Common myeloid progenitor, CD34-positive (primary cell): ENCODE measurements around the gene ASAP2.

Experiments used
- CTCF ChIA-PET: fragments of 350-600 bp; sonication (Branson Sonifier 250); formaldehyde crosslinking; loops from one replicate; lab custom pipeline; 2021; ENCODE audit warnings: antibody characterized with exemption; lab: Charles Lee
- POLR2A ChIA-PET: fragments of 350-600 bp; sonication (Branson Sonifier 250); formaldehyde crosslinking; loops from one replicate; lab custom pipeline; 2021; ENCODE audit warnings: antibody characterized with exemption; lab: Charles Lee
- DNase-seq, 3 donors: peaks; one replicate each; pipeline versions ENCODE4 v3.0.0 to v3.0.0-alpha.2; 2013
- H3K27ac ChIP-seq, 2 experiments: 1 replicate in 1 of 2; 2 replicates in 1 of 2; pipeline ENCODE4 v1.7.0; 2013; ENCODE audit warnings: inconsistent platforms in 2 of 2, low read length in 2 of 2, mild to moderate bottlenecking in 2 of 2, low read depth in 1 of 2, moderate library complexity in 1 of 2; ENCODE audit not compliant: severe bottlenecking in 2 of 2, insufficient read depth in 1 of 2, poor library complexity in 1 of 2
- H3K27me3 ChIP-seq, 5 experiments: replicated peaks in 2 of 5; 1 replicate in 3 of 5; 2 replicates in 2 of 5; pipeline versions ENCODE4 v1.6.1 to v1.7.0; 2013; ENCODE audit warnings: low read length in 4 of 5, mild to moderate bottlenecking in 2 of 5, moderate library complexity in 2 of 5, inconsistent platforms in 1 of 5; ENCODE audit not compliant: insufficient read depth in 5 of 5, control insufficient read depth in 4 of 5
- H3K36me3 ChIP-seq, 4 experiments: 1 replicate in 2 of 4; 2 replicates in 2 of 4; pipeline versions ENCODE4 v1.6.1 to v1.7.0; 2013; ENCODE audit warnings: low read length in 3 of 4, control low read depth in 1 of 4, mild to moderate bottlenecking in 1 of 4; ENCODE audit not compliant: control insufficient read depth in 4 of 4, insufficient read depth in 4 of 4
- H3K4me1 ChIP-seq, 4 experiments: 1 replicate in 3 of 4; 2 replicates in 1 of 4; pipeline versions ENCODE4 v1.6.1 to v1.7.1; 2013; ENCODE audit warnings: low read length in 3 of 4, mild to moderate bottlenecking in 3 of 4, control low read depth in 1 of 4, inconsistent platforms in 1 of 4, moderate library complexity in 1 of 4; ENCODE audit not compliant: control insufficient read depth in 4 of 4, insufficient read depth in 4 of 4; ENCODE audit errors: control extremely low read depth in 1 of 4
- H3K4me3 ChIP-seq, 7 experiments: 1 replicate in 4 of 7; 2 replicates in 3 of 7; pipeline versions ENCODE4 v1.5.1 to v1.7.0; 2013; ENCODE audit warnings: mild to moderate bottlenecking in 7 of 7, low read length in 6 of 7, moderate library complexity in 6 of 7, inconsistent platforms in 2 of 7, low read depth in 2 of 7, control low read depth in 1 of 7; ENCODE audit not compliant: insufficient read depth in 4 of 7, control insufficient read depth in 1 of 7; ENCODE audit errors: extremely low read depth in 1 of 7
- H3K9me3 ChIP-seq, 5 experiments: 1 replicate in 4 of 5; 2 replicates in 1 of 5; pipeline versions ENCODE4 v1.6.1 to v1.7.1; 2013; ENCODE audit warnings: low read length in 4 of 5, mild to moderate bottlenecking in 2 of 5, inconsistent platforms in 1 of 5, low read depth in 1 of 5, moderate library complexity in 1 of 5; ENCODE audit not compliant: control insufficient read depth in 4 of 5, insufficient read depth in 2 of 5; ENCODE audit errors: control extremely low read depth in 1 of 5
- WGBS: methylation state at CpG from one replicate; pipeline ENCODE4 v1.1.5; 2013; ENCODE audit not compliant: insufficient coverage; 5-methylcytosine and 5-hydroxymethylcytosine counted together

The ASAP2 gene

DNA sequence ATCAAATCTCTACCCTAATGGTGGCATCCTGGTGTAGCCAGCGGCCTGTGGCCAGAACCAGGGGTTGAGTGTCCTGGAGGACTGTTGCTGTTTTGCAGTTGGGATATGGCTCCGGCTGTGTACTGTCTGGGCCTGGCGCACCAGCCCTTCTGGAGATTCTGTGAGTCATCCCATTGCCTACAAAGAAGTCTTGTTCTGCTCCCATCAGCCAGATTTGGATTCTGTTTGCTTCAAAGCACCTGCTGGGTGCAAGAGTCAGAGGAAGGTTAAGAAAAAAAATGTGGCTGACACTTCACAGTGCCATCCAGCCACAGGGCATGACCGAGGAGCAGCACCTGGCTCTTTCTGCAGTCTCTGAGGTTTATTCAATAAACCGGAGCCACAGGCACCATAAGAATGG is 41.0 kb upstream of the ASAP2 start:
- Histone ChIP-seq H3K4me1 (peaks cover 0 to 20% (median 9%) of the 10 kb centered on the region in 4 experiments), H3K27me3 (no peaks in the 10 kb centered on the region), H3K27ac (no peak overlapping the region), H3K9me3 (no peaks in the 10 kb centered on the region), H3K36me3 (no peaks in the 10 kb centered on the region), H3K4me3 (no peak overlapping the region)
- ChIA-PET CTCF (interaction anchor here (1.3 kb wide), 1 partner anchor 12 kb away, joined by 4 read pairs; no protein-coding TSS in a partner anchor), POLR2A (no interaction called here)
- DNase-seq: no peak
- 100% methylated on average over 4 of the region's 5 CpGs for whole genome bisulfite sequencing

DNA sequence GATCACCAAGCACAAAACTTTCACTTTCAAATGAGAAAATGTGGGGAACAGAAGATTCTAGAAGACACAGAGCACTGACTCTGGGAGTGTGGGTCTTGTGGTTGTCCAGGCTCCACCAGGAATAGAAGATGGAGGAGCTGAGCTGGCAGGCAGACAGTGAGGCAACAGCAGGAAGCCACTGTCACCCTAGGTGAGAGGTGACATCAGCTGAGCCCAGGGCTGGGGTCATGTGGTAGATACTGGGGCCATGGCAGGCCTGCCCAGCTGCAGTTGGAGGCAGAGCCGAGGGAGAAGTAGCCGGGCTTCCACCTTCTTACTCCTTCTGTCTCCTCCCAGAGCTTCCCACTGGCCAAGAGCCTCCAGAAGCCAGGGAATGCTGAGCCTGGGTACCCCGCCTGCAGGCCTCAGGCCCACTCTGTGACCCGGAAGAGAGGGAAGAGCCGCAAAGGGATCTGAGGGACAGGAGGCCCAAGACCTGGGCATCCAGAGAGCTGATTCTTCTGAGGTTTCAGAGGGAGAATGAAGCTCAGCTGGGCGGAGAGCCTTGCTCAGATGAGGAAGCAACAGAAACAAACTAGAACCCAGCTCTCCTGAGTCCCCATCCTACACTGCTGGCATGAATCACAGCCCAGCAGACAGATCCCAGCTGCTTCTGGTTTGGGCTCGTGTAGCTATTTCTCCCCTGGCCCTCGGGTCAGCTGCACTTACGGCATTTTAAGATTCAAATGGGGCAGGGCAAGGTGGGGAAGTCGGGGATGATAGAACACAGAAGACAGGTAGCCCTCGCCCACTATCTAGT is 39.8 kb upstream of the ASAP2 start:
- Histone ChIP-seq H3K4me1 (peaks cover 0 to 26% (median 12%) of the 10 kb centered on the region in 4 experiments), H3K4me3 (no peak overlapping the region), H3K36me3 (no peaks in the 10 kb centered on the region), H3K27me3 (no peaks in the 10 kb centered on the region), H3K27ac (no peak overlapping the region), H3K9me3 (no peaks in the 10 kb centered on the region)
- POLR2A ChIA-PET: no interaction called here
- DNase-seq: no peak
- CTCF ChIA-PET: interaction anchor here (0.5 to 1.3 kb wide), 5 partner anchors 9 to 336 kb away, joined by 3 to 4 read pairs (median 3); no protein-coding TSS in a partner anchor
- WGBS: 99% methylated on average over 9 of the region's 11 CpGs

DNA sequence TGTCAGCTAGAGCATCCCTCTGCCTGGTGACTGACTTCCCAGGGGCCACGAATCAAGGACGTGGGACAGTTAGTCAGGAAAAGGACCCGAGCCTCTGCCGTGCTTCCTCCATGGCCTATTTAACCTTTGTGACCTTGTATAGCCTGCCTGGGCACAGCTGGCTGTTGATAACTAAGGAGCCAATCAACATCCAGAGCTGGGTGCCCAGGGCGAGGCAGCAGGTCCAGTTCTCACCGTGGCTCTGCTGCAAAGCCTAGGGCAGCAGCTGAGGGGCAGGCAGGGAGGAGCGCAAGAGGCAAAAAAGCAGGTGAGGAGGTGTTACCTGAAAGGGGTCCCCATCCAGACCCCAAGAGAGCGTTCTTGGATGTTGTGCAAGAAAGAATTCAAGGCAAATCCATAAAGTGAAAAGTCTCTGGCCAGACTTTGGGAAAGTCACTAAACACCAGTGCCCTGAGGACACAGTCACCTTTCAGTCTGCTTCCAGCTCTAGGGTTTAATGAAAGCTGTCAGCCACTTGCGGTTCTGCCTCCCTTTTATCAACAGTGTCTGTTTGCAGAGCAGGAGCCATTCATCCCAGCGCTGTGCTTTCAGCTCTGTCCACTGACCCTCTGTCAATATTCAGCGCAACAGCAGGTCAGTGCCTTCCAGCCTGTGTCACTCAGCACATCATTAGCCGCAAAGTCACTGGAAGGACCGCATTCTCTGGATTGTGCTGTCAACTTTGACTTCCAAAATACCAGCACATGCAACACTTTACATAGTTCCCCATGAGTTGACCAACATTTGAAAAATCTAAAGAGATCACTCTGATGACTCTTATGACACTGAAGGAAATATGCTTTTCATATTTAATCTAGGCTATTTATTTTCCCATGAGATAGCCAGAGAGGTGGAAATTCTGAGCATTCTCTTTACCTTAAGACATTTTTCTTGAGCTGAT is 38.6 kb upstream of the ASAP2 start:
- no peaks in the 10 kb centered on the region for H3K36me3 ChIP-seq
- no peak overlapping the region for H3K27ac ChIP-seq
- CTCF ChIA-PET: interaction anchor here (0.8 kb wide), 2 partner anchors 23 to 24 kb away, joined by 3 read pairs; no protein-coding TSS in a partner anchor
- WGBS: 95% methylated on average over 11 of the region's 13 CpGs
- H3K4me1 ChIP-seq: peaks cover 0 to 26% (median 12%) of the 10 kb centered on the region in 4 experiments
- DNase-seq: no peak
- H3K27me3 ChIP-seq: no peaks in the 10 kb centered on the region
- H3K9me3 ChIP-seq: no peaks in the 10 kb centered on the region
- H3K4me3 ChIP-seq: no peak overlapping the region
- POLR2A ChIA-PET: no interaction called here

DNA sequence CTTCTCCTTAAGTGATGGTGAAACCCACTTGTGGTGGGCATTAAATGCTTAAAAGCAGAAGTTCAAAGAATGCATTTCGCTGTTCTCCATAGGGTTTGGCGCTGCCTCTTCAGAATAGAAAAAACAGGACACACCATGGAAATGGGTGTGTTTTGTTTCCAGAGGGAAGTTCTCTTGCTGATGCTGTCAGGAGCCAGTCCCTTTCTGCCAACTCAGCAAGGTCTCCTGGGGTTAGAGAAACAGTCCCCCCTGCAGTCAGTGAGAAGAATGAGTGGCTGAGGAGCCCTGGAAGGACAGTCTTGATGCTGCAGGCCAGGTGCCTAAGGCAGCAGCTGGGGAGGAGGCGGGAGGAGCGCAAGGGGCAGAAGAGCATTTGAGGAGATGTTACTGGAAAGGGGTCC is 37.8 kb upstream of the ASAP2 start:
- no peak overlapping the region for H3K27ac ChIP-seq
- WGBS: 92% methylated on average over 4 of the region's 4 CpGs
- no peaks in the 10 kb centered on the region for H3K27me3 ChIP-seq
- ChIA-PET CTCF (no interaction called here), POLR2A (no interaction called here)
- peaks cover 0 to 26% (median 12%) of the 10 kb centered on the region in 4 experiments for H3K4me1 ChIP-seq
- no peaks in the 10 kb centered on the region for H3K36me3 ChIP-seq
- H3K4me3 ChIP-seq: no peak overlapping the region
- no peaks in the 10 kb centered on the region for H3K9me3 ChIP-seq
- DNase-seq: peak in 2 of 3 donors; percentile 60 to 65

DNA sequence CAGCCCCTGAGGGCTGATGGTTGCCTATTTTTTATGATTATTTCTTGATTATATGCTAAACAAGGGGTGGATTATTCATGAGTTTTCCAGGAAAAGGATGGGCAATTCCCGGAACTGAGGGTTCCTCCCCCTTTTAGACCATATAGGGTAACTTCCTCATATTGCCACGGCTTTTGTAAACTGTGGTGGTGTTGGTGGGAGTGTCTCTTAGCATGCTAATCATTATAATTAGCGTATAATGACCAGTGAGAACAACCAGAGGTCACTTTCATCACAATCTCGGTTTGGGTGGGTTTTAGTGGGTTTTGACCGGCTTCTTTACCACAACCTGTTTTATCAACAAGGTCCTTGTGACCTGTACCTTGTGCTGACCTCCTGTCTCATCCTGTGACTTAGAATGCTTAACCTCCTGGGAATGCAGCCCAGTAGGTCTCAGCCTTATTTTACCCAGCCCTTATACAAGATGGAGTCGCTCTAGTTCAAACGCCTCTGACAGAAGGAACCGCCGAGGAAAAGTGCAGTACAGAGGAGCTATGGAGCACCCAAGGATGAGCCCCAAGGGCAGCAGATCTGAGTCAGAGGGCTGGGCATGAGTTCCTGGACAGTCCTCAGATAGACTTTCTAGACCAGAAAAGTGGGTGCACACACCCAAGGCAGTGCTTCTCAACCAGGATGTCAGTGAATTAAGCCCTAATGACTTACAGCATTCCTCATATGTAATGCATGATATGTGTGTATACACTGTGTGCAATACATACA is 37.1 kb upstream of the ASAP2 start:
- Histone ChIP-seq H3K27ac (no peak overlapping the region), H3K4me3 (no peak overlapping the region), H3K4me1 (peaks cover 0 to 26% (median 12%) of the 10 kb centered on the region in 4 experiments), H3K27me3 (no peaks in the 10 kb centered on the region), H3K36me3 (no peaks in the 10 kb centered on the region), H3K9me3 (no peaks in the 10 kb centered on the region)
- CTCF ChIA-PET: no interaction called here
- WGBS: 93% methylated on average over 5 of the region's 9 CpGs
- POLR2A ChIA-PET: no interaction called here
- DNase-seq: peak in 2 of 3 donors; percentile 56 to 60

DNA sequence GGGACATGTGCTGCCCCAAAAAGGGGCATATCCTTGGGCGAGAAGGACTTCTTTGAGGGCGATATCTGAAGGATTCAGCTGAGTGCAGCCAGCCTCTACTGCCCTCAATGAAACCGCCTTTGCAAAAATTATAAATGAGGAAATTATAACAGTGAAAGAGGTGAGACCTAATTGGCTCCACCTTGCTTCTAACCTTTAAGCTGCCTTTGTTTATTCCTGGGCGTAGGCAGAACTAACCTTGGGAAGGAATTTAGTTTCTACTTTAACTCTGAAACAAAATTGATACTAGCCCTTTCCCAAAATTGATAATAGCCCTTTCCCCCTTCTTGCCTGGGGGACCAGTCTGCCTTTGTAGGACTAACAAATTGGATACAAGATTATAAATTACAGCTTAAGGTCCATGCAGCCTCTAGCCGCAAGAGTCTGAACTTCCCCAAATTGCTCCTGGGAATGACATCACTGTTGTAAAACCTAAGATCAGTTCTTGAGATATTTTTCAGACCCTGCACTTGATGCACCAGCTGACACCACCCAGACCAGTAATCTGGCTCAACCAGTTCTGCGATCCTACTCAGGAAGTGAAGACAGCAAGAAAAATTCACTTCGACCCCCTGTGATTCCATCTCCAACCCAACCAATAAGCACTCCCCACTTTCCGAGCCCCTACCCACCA is 36.0 kb upstream of the ASAP2 start:
- DNase-seq: peak; percentile 66 to 87 (median 76)
- ChIA-PET CTCF (no interaction called here), POLR2A (interaction anchor here (0.6 kb wide), 1 partner anchor 186 kb away, joined by 3 read pairs; no protein-coding TSS in a partner anchor)
- H3K27me3 ChIP-seq: no peaks in the 10 kb centered on the region
- no peaks in the 10 kb centered on the region for H3K36me3 ChIP-seq
- no peak overlapping the region for H3K4me3 ChIP-seq
- peaks cover 0 to 2% (median 0%) of the 10 kb centered on the region in 5 experiments for H3K9me3 ChIP-seq
- WGBS: 47% methylated on average over 6 of the region's 8 CpGs
- H3K27ac ChIP-seq: peak overlapping the region in 1 of 2 experiments; percentile 27
- peaks cover 0 to 26% (median 12%) of the 10 kb centered on the region in 4 experiments for H3K4me1 ChIP-seq
